Cardiac fibroblast (primary cell): Measurements from ENCODE around the gene METTL1.

ENCODE experiments used
- DNase-seq, 2 donors: peaks; one replicate each; pipeline versions ENCODE4 v3.0.0 to v3.0.0-alpha.2; 2010; ENCODE audit warnings: low read depth in 2 of 2
- H3K4me3 ChIP-seq, 2 donors: replicated peaks in 1 of 2; 1 replicate in 1 of 2; 2 replicates in 1 of 2; pipeline ENCODE4 v1.5.1; 2011; ENCODE audit warnings: low read depth in 2 of 2, low read length in 2 of 2, mild to moderate bottlenecking in 2 of 2, moderate library complexity in 1 of 2
- TF ChIP-seq, protein P1 (sequence below): IDR thresholded peaks from one replicate; pipeline ENCODE4 v1.5.1; 2011; ENCODE audit warnings: low read depth, mild to moderate bottlenecking, low read length, inconsistent platforms

METTL1 gene

DNA sequence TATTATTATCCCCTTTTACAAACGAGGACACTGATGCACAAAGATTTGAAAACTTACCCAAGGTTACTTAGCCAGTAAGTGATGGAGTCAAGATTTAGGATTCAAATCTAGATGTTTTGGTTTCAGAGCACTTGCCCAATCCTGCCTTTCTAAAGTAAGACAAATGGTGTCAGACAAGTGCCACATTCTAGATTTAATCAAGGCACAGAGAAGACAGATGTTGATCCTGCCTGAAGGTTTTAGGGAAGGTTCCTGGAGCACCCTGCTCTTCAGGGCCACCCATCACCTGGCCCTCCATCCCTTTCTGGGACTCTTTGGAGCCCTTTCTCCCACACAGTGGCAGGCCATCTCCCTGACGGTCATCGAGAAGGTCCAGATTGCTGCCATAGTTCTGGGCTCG, 14.1 kb downstream of the METTL1 start:
- TF ChIP-seq, protein P1, sequence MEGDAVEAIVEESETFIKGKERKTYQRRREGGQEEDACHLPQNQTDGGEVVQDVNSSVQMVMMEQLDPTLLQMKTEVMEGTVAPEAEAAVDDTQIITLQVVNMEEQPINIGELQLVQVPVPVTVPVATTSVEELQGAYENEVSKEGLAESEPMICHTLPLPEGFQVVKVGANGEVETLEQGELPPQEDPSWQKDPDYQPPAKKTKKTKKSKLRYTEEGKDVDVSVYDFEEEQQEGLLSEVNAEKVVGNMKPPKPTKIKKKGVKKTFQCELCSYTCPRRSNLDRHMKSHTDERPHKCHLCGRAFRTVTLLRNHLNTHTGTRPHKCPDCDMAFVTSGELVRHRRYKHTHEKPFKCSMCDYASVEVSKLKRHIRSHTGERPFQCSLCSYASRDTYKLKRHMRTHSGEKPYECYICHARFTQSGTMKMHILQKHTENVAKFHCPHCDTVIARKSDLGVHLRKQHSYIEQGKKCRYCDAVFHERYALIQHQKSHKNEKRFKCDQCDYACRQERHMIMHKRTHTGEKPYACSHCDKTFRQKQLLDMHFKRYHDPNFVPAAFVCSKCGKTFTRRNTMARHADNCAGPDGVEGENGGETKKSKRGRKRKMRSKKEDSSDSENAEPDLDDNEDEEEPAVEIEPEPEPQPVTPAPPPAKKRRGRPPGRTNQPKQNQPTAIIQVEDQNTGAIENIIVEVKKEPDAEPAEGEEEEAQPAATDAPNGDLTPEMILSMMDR = no peak
- no peak overlapping the region for H3K4me3 ChIP-seq
- DNase-seq = no peak

DNA sequence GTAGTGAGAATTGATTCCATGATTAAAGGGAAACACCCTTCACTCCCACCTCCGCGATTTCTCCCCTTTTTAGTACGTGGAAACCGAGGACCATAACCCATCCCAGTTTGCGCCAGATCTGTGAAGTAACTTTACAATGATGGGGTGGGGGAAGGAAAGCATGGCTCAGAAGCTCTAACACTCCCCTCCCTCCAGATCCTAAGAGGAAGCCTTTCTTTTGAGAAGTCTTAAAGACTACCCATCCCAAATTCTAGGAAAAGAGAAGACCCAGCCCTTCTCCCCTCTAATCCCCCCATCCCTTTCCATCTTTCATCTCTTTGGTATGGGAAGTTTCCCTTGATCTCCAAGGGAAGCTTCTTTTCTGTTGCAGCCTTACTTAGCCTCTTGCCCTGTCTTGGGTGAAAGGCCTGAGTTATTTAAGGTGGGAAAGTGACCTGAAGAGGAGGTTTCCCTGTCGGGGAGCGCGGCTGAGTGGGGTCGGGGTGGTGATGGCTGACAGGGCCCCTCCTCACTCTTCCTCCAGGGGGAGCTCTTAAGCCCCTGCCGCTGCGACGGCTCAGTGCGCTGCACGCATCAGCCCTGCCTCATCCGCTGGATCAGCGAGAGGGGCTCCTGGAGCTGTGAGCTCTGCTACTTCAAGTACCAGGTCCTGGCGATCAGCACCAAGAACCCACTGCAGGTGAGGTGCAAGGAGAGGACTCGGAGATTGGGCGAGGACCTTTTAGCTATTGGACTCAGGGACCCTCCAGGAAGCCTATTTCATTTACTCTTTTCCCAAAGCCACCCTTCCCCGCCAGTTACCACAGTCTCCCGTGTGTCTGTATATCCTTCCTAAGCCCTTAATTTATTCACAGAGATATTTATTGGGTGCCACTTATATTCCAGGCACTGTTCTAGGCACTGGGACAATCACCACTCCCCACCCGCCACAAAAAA, 15.2 kb downstream of the METTL1 start:
- DNase-seq = peak in 1 of 2 donors; percentile 36
- H3K4me3 ChIP-seq = no peak overlapping the region
- TF ChIP-seq, protein P1 = peak; percentile 48

DNA sequence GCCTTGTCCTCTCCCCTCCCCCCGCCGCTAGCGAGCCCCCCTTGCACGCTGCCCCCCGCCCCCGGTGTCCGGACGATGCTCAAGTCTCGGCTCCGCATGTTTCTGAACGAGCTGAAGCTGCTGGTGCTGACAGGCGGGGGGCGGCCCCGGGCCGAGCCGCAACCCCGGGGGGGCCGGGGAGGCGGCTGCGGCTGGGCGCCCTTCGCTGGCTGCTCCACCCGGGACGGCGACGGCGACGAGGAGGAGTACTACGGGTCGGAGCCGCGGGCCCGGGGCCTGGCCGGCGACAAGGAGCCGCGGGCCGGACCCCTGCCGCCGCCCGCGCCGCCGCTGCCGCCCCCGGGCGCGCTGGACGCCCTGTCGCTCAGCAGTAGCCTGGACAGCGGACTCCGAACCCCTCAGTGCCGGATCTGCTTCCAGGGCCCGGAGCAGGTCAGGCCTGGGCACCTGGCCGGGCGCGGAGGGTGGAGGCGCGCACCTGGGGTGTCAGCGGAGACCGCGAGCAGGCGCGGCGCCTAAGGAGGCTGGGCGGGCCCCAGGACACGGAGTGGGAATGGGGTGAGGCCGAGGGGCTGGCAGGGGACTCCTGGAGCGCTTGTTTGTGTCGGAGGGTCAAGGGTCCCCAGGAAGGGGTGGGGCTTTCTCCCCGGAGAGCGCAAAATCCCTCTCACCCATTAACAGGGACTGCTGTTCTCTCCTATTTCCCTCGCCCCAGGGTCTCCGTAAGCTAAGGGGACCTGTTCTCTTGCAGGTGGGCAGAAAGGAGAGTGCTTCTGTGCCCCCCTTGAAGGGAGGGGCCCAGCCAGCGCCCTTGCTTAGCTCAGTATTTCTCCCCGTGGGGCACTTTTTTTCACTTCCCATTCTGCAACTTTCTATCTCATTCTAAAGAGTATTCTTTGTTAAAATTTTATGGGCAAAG, 16.2 kb downstream of the METTL1 start:
- TF ChIP-seq, protein P1 = no peak
- H3K4me3 ChIP-seq = peak overlapping the region; percentile 40 to 49
- no peak for DNase-seq

DNA sequence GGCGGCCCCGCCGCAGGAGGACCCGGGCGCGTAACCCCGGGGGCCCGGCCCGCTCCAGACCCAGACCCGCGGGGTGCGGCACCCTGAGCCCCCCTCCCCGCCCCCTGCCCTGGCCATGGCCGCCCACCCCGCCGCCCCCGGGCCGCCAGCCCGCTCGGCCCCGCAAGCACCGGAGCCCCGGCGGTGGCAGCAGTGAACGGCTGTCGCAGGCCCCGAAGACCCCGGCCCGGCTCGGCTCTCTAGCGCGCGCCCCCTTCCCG, 16.8 kb downstream of the METTL1 start:
- TF ChIP-seq, protein P1 = no peak
- DNase-seq = no peak
- H3K4me3 ChIP-seq = peak overlapping the region; percentile 38 to 49

DNA sequence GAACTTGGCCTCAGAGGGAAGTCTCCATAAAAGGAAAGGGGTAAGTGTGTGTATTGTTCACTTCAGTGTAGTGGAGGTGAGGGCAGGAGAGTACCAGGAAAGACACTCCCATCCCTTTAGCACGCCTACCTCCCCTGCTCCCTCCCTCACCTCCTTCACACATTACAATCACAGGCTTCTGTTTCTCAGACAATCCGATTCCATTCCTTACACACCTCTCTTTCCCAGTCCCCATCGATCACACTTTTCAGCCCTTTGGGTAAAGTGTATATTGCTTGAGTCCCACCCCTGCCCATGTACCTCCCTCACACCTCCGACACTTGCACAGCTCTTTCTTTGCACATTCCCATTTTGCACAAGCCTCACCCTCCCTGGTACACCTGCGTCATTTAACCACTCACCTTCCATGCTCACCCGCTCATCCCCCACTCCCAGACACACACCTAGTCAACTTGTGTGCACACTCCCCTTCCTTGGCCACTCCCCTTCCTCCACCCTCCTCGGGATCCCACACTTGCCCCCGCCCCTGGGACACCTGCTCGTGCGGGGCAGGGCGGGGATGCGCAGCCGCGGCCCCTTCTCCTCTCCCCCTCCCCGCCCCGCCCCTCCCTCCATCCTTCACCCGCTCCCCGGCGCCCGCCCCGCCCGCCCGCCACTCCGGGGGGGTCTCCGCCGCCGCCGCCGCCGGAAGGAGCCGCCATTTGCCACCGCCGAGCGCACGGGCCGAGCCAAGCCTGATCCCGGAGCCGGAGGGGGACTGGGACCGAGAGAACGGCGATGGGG, 17.3 kb downstream of the METTL1 start, which contains the start of gene MARCHF9:
TSS of gene MARCHF9 (plus strand) at position 693 of the 783 bp plus-strand sequence. CDS start 426 bp downstream, outside the sequence.
- H3K4me3 ChIP-seq = peak within 1 kb of the TSS; percentile 40 to 49
- no peak for DNase-seq
- TF ChIP-seq, protein P1 = no peak

DNA sequence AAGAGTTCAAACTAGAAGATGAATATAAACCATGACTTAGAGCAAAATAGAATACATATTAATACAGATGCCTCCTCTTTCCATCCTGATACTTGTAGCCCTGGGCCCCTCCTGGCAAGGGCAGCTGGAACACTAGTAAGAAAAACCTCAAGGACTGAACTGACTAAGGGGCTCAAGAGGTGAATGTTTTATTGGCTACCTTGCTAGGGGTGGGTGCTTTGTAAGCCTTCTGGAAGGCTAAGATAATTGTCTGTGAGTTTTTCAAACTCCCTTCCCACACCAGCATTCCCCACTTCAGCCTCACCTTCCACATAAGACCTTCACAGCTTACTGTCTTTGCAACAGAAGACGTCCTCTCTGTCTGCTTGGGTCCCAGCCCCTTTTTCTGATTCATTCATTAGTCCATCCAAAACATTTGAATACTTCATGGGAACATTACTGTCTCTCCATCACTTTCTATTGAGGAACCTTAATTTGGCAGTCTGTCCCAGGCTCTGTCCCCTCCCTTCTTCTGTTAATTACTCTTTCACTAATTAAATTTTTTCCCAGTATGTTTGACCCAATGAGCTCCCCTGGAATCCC, 18.1 kb downstream of the METTL1 start:
- no peak for DNase-seq
- TF ChIP-seq, protein P1 = no peak
- H3K4me3 ChIP-seq = no peak overlapping the region
